Stomach (tissue), 9 donors: ENCODE data around the gene CACNA2D3. TPM values are rescaled to one million over a fixed set of nuclear protein-coding genes. Genes with fewer than 3 reads are reported as not detected.

Experiments used
- DNase-seq, 2 donors: peaks; one replicate each; pipeline versions ENCODE4 v3.0.0 to v3.0.0-alpha.2; 2013 to 2019
- H3K27ac ChIP-seq, 5 donors: fragments of 200-600 bp in 4 of 5; sonication (generic) in 4 of 5; one replicate each; pipeline ENCODE4 v1.5.1; 2013 to 2019; ENCODE audit warnings: mild to moderate bottlenecking in 1 of 5, moderate library complexity in 1 of 5
- H3K27me3 ChIP-seq, 3 donors: fragments of 200-600 bp; sonication (generic); one replicate each; pipeline ENCODE4 v1.5.1; 2017 to 2019; ENCODE audit warnings: mixed run types in 1 of 3
- H3K36me3 ChIP-seq, 4 donors: fragments of 200-600 bp; sonication (generic); 1 replicate in 3 of 4; 2 replicates in 1 of 4; pipeline ENCODE4 v1.5.1; 2016 to 2019
- H3K4me1 ChIP-seq, 4 donors: fragments of 200-600 bp; sonication (generic); one replicate each; pipeline ENCODE4 v1.5.1; 2016 to 2019
- H3K4me3 ChIP-seq, 4 donors: fragments of 200-600 bp; sonication (generic) in 3 of 4; one replicate each; pipeline ENCODE4 v1.5.1; 2016 to 2019; ENCODE audit warnings: mild to moderate bottlenecking in 1 of 4
- H3K9me3 ChIP-seq, 4 donors: fragments of 200-600 bp; sonication (generic); one replicate each; pipeline ENCODE4 v1.5.1; 2016 to 2019
- EP300 ChIP-seq: sonication (generic); formaldehyde crosslinking; IDR thresholded peaks from one replicate; pipeline ENCODE4 v1.6.1; 2017; ENCODE audit warnings: antibody characterized with exemption
- POLR2A ChIP-seq, 4 donors: fragments of 450-650 bp; IDR thresholded peaks; one replicate each; pipeline ENCODE4 v1.6.1; 2016; ENCODE audit warnings: antibody characterized with exemption in 4 of 4, control low read depth in 2 of 4, mild to moderate bottlenecking in 1 of 4, moderate library complexity in 1 of 4
- POLR2AphosphoS5 ChIP-seq, 3 donors: sonication (generic); formaldehyde crosslinking; IDR thresholded peaks; one replicate each; pipeline ENCODE4 v1.6.1; 2016; ENCODE audit warnings: antibody characterized with exemption in 3 of 3
- WGBS, 5 donors: extraction: QIAGEN DNeasy Blood & Tissue Kit in 3 of 5; methylation state at CpG; one replicate each; pipeline versions ENCODE4 v1.1.5 to v1.1.7; 2013 to 2018; 5-methylcytosine and 5-hydroxymethylcytosine counted together
- intact Hi-C: fragments of 100-400 bp; cut with DNase I; formaldehyde crosslinking; loops from one replicate; pipeline ENCODE4 v1.15.1; 2023; ENCODE audit warnings: low total_unique reads
- polyA plus RNA-seq, 3 donors: library from polyadenylated mRNA; stranded (reverse); fragments of 200-250 nt; gene quantifications; one replicate each; pipeline ENCODE4 v1.2.3, GENCODE V29; 2013
- total RNA-seq, 5 donors: library from RNA; depleted of rRNA; stranded (reverse); fragments of >200 nt; gene quantifications; one replicate each; pipeline versions ENCODE4 v1.1.0 to v1.2.3, GENCODE V29; 2014 to 2016
- TF ChIP-seq, protein P1 (sequence below), 7 experiments: fragments of 450-650 bp in 4 of 7; fragments of 200-600 bp in 3 of 7; sonication (generic) in 3 of 7; IDR thresholded peaks; one replicate each; pipeline ENCODE4 v1.5.1; 2016 to 2019; ENCODE audit warnings: antibody characterized with exemption in 7 of 7, control low read depth in 2 of 7, mild to moderate bottlenecking in 1 of 7
- donor health status: healthy with polysubstance abuse.
- donor health status: Bipolar disorder and iron deficiency.
- donor health status: healthy.

CACNA2D3 gene
- total and polyA plus RNA-seq, 8 donors, result 0.56 to 54.0 (median 2.9) TPM; not detected in 1

DNA sequence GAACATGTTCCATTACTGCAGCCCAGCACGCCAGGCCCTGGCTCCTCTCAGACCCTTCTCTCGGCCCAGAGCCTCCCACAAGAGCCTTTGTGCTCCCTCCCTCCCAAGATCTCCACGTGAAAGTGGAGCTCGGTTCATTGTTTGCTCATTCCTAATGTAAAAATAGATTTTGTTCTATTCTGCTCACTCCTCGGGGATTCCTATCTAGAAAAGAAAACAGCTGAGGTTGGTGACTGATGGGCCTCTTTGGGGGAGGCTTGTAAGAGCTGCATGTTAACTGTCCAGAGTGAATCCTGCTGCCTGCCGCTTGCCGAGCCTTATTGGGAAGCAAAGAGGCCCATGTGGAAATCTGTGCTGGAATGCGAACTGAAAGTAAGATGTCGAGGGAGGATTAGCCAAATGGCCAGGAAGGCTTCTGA, 538.4 kb downstream of the CACNA2D3 start:
- Histone ChIP-seq H3K36me3 (no peaks in the 10 kb centered on the region), H3K4me1 (no peaks in the 10 kb centered on the region), H3K4me3 (no peak overlapping the region), H3K27me3 (no peaks in the 10 kb centered on the region), H3K27ac (peak overlapping the region in 3 of 5 donors; percentile 15 to 74 (median 38)), H3K9me3 (no peaks in the 10 kb centered on the region)
- DNase-seq, result peak in 1 of 2 donors; percentile 87
- WGBS, 5 donors, result 42 to 56% (median 51%) methylated on average over 9 of the region's 9 CpGs
- intact Hi-C loops, result no loop called here
- TF ChIP-seq EP300 (no peak), POLR2AphosphoS5 (IDR thresholded peaks at IDR 0.05) (no peak), POLR2A (IDR thresholded peaks at IDR 0.05) (no peak)
- TF ChIP-seq, protein P1, sequence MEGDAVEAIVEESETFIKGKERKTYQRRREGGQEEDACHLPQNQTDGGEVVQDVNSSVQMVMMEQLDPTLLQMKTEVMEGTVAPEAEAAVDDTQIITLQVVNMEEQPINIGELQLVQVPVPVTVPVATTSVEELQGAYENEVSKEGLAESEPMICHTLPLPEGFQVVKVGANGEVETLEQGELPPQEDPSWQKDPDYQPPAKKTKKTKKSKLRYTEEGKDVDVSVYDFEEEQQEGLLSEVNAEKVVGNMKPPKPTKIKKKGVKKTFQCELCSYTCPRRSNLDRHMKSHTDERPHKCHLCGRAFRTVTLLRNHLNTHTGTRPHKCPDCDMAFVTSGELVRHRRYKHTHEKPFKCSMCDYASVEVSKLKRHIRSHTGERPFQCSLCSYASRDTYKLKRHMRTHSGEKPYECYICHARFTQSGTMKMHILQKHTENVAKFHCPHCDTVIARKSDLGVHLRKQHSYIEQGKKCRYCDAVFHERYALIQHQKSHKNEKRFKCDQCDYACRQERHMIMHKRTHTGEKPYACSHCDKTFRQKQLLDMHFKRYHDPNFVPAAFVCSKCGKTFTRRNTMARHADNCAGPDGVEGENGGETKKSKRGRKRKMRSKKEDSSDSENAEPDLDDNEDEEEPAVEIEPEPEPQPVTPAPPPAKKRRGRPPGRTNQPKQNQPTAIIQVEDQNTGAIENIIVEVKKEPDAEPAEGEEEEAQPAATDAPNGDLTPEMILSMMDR (IDR thresholded peaks at IDR 0.05), result no peak

GRCh38 chr3:54661151-54661550, 538.8 kb downstream of the CACNA2D3 start:
- no peak overlapping the region for H3K4me3 ChIP-seq
- peak overlapping the region in 2 of 5 donors; percentile 15 to 74 for H3K27ac ChIP-seq

GRCh38 chr3:54663501-54664011, 541.2 kb downstream of the CACNA2D3 start:
- WGBS, 5 donors, result 78 to 91% (median 88%) methylated on average over 4 of the region's 4 CpGs
- DNase-seq, result peak in 1 of 2 donors; percentile 12
- no peak for TF ChIP-seq POLR2AphosphoS5 (IDR thresholded peaks at IDR 0.05)
- H3K4me3 ChIP-seq, result no peak overlapping the region
- no peak overlapping the region for H3K27ac ChIP-seq
- H3K27me3 ChIP-seq, result no peaks in the 10 kb centered on the region
- H3K9me3 ChIP-seq, result no peaks in the 10 kb centered on the region
- intact Hi-C loops, result no loop called here
- no peaks in the 10 kb centered on the region for H3K36me3 ChIP-seq
- no peaks in the 10 kb centered on the region for H3K4me1 ChIP-seq

More at GRCh38 chr3:54661151-54661550, 538.8 kb downstream of the CACNA2D3 start:
- TF ChIP-seq, protein P1 (IDR thresholded peaks at IDR 0.05), result no peak
- TF ChIP-seq EP300 (no peak), POLR2A (IDR thresholded peaks at IDR 0.05) (no peak), POLR2AphosphoS5 (IDR thresholded peaks at IDR 0.05) (no peak)
- Histone ChIP-seq H3K4me1 (no peaks in the 10 kb centered on the region), H3K36me3 (no peaks in the 10 kb centered on the region), H3K27me3 (no peaks in the 10 kb centered on the region), H3K9me3 (no peaks in the 10 kb centered on the region)
- DNase-seq, result no peak
- WGBS, 5 donors, result 61 to 84% (median 81%) methylated on average over 3 of the region's 3 CpGs
- intact Hi-C loops, result no loop called here

DNA sequence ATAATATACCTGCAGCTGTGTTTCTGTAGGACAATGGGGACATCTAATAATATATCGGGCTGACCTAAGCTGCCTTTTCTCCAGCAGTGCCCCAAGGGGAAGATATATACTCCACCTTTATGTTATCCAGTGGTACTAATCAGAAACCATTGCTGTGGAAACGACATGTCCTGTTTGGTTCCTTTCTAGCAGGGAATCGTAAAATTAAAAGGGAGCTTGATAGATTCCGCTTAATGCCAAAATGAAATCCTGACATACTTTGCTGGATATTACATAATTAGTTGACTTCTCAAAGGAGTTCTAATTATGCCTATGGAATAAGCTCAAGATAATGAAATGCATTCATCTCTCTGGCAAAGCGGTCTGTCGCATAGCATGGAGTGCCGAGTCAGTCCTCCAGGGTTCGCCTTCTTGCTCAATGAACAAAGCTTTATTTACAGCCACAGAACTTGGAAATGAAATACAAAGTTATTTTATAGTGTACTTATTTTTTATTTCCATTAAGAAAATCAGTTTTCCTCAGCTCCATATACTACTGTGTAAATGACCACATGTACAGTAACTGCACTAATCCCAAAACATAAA, 542.8 kb downstream of the CACNA2D3 start:
- Histone ChIP-seq H3K4me3 (no peak overlapping the region), H3K27ac (no peak overlapping the region), H3K36me3 (no peaks in the 10 kb centered on the region), H3K27me3 (no peaks in the 10 kb centered on the region), H3K9me3 (no peaks in the 10 kb centered on the region), H3K4me1 (no peaks in the 10 kb centered on the region)
- intact Hi-C loops, result no loop called here
- TF ChIP-seq, protein P1 (IDR thresholded peaks at IDR 0.05), result no peak
- TF ChIP-seq POLR2AphosphoS5 (IDR thresholded peaks at IDR 0.05), result no peak
- no peak for TF ChIP-seq EP300
- no peak for TF ChIP-seq POLR2A (IDR thresholded peaks at IDR 0.05)
- no peak for DNase-seq
- 88 to 93% (median 90%) methylated on average over 8 of the region's 8 CpGs for WGBS, 5 donors

GRCh38 chr3:54668236-54668635, 545.9 kb downstream of the CACNA2D3 start:
- H3K36me3 ChIP-seq, result no peaks in the 10 kb centered on the region

More at GRCh38 chr3:54668236-54668635, 545.9 kb downstream of the CACNA2D3 start:
- no peaks in the 10 kb centered on the region for H3K4me1 ChIP-seq
- no peak for DNase-seq
- TF ChIP-seq POLR2AphosphoS5 (IDR thresholded peaks at IDR 0.05) (no peak), EP300 (no peak), POLR2A (IDR thresholded peaks at IDR 0.05) (no peak)
- TF ChIP-seq, protein P1 (IDR thresholded peaks at IDR 0.05), result no peak
- 54 to 73% (median 56%) methylated on average over 3 of the region's 3 CpGs for WGBS, 5 donors
- no peaks in the 10 kb centered on the region for H3K9me3 ChIP-seq
- no peaks in the 10 kb centered on the region for H3K27me3 ChIP-seq
- H3K4me3 ChIP-seq, result no peak overlapping the region
- intact Hi-C loops, result no loop called here
- no peak overlapping the region for H3K27ac ChIP-seq
